Keratinocyte (primary cell): Measurements from ENCODE around the gene DMRT1. TPM values are rescaled to one million over a fixed set of nuclear protein-coding genes. Genes with fewer than 3 reads are reported as not detected.

Experiments
- DNase-seq: peaks from one replicate; pipeline ENCODE4 v3.0.0-alpha.2; 2011; ENCODE audit warnings: low read depth, missing footprints, low spot score
- FAIRE-seq: peaks from 2 replicates; lab custom pipeline; 2011; peaks lifted over from hg19 to GRCh38; lab: Jason Lieb, UNC
- H2AFZ ChIP-seq: 2 replicates; pipeline ENCODE4 v1.6.0; 2012; ENCODE audit warnings: low read length, control low read depth, inconsistent platforms; ENCODE audit not compliant: control insufficient read depth
- H3K27ac ChIP-seq: 2 replicates; pipeline ENCODE4 v1.5.1; 2011; ENCODE audit warnings: low read length; ENCODE audit not compliant: control insufficient read depth, insufficient read depth
- H3K27me3 ChIP-seq: 3 replicates; pipeline ENCODE4 v1.6.0; 2011; ENCODE audit warnings: low read length; ENCODE audit not compliant: control insufficient read depth, insufficient read depth; ENCODE audit errors: extremely low read depth
- H3K36me3 ChIP-seq, 2 experiments: 2 replicates in 1 of 2; 3 replicates in 1 of 2; pipeline ENCODE4 v1.5.1; 2011; ENCODE audit warnings: low read length in 2 of 2, mild to moderate bottlenecking in 1 of 2; ENCODE audit not compliant: control insufficient read depth in 2 of 2, insufficient read depth in 2 of 2; ENCODE audit errors: extremely low read depth in 1 of 2
- H3K4me1 ChIP-seq: 3 replicates; pipeline ENCODE4 v1.5.1; 2011; ENCODE audit warnings: low read length; ENCODE audit not compliant: control insufficient read depth, insufficient read depth; ENCODE audit errors: extremely low read depth
- H3K4me2 ChIP-seq: 3 replicates; pipeline ENCODE4 v1.6.0; 2011; ENCODE audit warnings: low read depth, low read length; ENCODE audit not compliant: control insufficient read depth, insufficient read depth; ENCODE audit errors: extremely low read depth
- H3K4me3 ChIP-seq, 3 experiments: fragments of 200-600 bp in 1 of 3; sonication (generic) in 1 of 3; 2 replicates in 2 of 3; 3 replicates in 1 of 3; pipeline ENCODE4 v1.5.1; 2011 to 2016; ENCODE audit warnings: low read length in 3 of 3, mild to moderate bottlenecking in 3 of 3, control low read depth in 2 of 3, inconsistent platforms in 1 of 3, low read depth in 1 of 3, mixed read lengths in 1 of 3, mixed run types in 1 of 3, moderate library complexity in 1 of 3; ENCODE audit not compliant: control insufficient read depth in 2 of 3, insufficient read depth in 2 of 3; ENCODE audit errors: extremely low read depth in 1 of 3
- H3K79me2 ChIP-seq: 2 replicates; pipeline ENCODE4 v1.6.0; 2012; ENCODE audit warnings: low read length; ENCODE audit not compliant: control insufficient read depth, insufficient read depth
- H3K9ac ChIP-seq: 3 replicates; pipeline ENCODE4 v1.6.0; 2011; ENCODE audit warnings: low read length; ENCODE audit not compliant: control insufficient read depth, insufficient read depth; ENCODE audit errors: extremely low read depth
- H3K9me1 ChIP-seq: 3 replicates; pipeline ENCODE4 v1.6.0; 2011; ENCODE audit warnings: low read length; ENCODE audit not compliant: control insufficient read depth, insufficient read depth; ENCODE audit errors: extremely low read depth
- H3K9me3 ChIP-seq: 2 replicates; pipeline ENCODE4 v1.5.1; 2012; ENCODE audit warnings: low read depth, low read length; ENCODE audit not compliant: control insufficient read depth
- H4K20me1 ChIP-seq: 3 replicates; pipeline ENCODE4 v1.6.0; 2011; ENCODE audit warnings: low read length; ENCODE audit not compliant: control insufficient read depth, insufficient read depth; ENCODE audit errors: extremely low read depth
- EZH2 ChIP-seq: IDR thresholded peaks from one replicate; pipeline ENCODE4 v1.6.1; 2012; ENCODE audit warnings: inconsistent platforms, mild to moderate bottlenecking, low read length, moderate library complexity
- dilution Hi-C: fragments of 300-500 bp; cut with MboI; formaldehyde crosslinking; loops from one replicate; pipeline ENCODE4 v1.7.0; 2020; ENCODE audit warnings: low sequenced_read_pairs; ENCODE audit not compliant: extremely low pct_ligation_motif_present
- polyA plus RNA-seq, 5 experiments: library from polyadenylated mRNA; depleted of rRNA in 3 of 5; stranded (reverse) in 3 of 5; stranded (forward) in 1 of 5; unstranded in 1 of 5; fragments of >200 nt; gene quantifications; 1 replicate in 1 of 5; 2 replicates in 3 of 5; 3 replicates in 1 of 5; pipeline versions ENCODE4 v1.2.1 to v1.2.3, GENCODE V29; 2011 to 2012; ENCODE audit warnings: missing spikeins in 2 of 5, low read depth in 1 of 5, low replicate concordance in 1 of 5
- TF ChIP-seq, protein P1 (sequence below), 3 experiments: IDR thresholded peaks in 1 of 3; conservative IDR thresholded peaks in 1 of 3; optimal IDR thresholded peaks in 1 of 3; 2 replicates in 2 of 3; 3 replicates in 1 of 3; pipeline versions ENCODE3 to v1.5.1; 2011; ENCODE audit warnings: low read length in 3 of 3, mild to moderate bottlenecking in 3 of 3, moderate library complexity in 2 of 3, control low read depth in 1 of 3, inconsistent platforms in 1 of 3; ENCODE audit not compliant: insufficient read depth in 2 of 3; ENCODE audit errors: extremely low read depth in 1 of 3

The DMRT1 gene
- polyA plus RNA-seq, 1 donor (not counting 4 experiments of a cell fraction or from before 2014, with no cell fraction given): not detected

- dilution Hi-C loops: no loop called here
- H3K9me1 ChIP-seq: no peaks in the 10 kb centered on the region
- H3K4me3 ChIP-seq: no peak overlapping the region
- H3K79me2 ChIP-seq: no peaks in the 10 kb centered on the region
- H3K27ac ChIP-seq: no peak overlapping the region
- no peaks in the 10 kb centered on the region for H3K36me3 ChIP-seq
- DNase-seq (no peak), FAIRE-seq (no peak)
- H4K20me1 ChIP-seq: no peaks in the 10 kb centered on the region
- no peak overlapping the region for H3K4me2 ChIP-seq
- H3K9ac ChIP-seq: no peak overlapping the region
- H3K9me3 ChIP-seq: no peaks in the 10 kb centered on the region
- H2AFZ ChIP-seq: no peak overlapping the region
- peak; percentile 35 for TF ChIP-seq EZH2
- TF ChIP-seq, protein P1, sequence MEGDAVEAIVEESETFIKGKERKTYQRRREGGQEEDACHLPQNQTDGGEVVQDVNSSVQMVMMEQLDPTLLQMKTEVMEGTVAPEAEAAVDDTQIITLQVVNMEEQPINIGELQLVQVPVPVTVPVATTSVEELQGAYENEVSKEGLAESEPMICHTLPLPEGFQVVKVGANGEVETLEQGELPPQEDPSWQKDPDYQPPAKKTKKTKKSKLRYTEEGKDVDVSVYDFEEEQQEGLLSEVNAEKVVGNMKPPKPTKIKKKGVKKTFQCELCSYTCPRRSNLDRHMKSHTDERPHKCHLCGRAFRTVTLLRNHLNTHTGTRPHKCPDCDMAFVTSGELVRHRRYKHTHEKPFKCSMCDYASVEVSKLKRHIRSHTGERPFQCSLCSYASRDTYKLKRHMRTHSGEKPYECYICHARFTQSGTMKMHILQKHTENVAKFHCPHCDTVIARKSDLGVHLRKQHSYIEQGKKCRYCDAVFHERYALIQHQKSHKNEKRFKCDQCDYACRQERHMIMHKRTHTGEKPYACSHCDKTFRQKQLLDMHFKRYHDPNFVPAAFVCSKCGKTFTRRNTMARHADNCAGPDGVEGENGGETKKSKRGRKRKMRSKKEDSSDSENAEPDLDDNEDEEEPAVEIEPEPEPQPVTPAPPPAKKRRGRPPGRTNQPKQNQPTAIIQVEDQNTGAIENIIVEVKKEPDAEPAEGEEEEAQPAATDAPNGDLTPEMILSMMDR (optimal IDR thresholded peaks at IDR 0.05 in 1 of 3, IDR thresholded peaks at IDR 0.05 in 1 of 3, conservative IDR thresholded peaks at IDR 0.05 in 1 of 3; ENCODE audit: extremely low read depth in 1 of 3, insufficient read depth in 2 of 3, low read length in 3 of 3): no peak
- H3K4me1 ChIP-seq: no peaks in the 10 kb centered on the region
- peaks cover 28% of the 10 kb centered on the region for H3K27me3 ChIP-seq
Observed at GRCh38 chr9:840343-840742, 1.2 kb upstream of the DMRT1 start.

- no peaks in the 10 kb centered on the region for H3K9me3 ChIP-seq
- H3K4me3 ChIP-seq: no peak overlapping the region
- H3K9ac ChIP-seq: no peak overlapping the region
- H3K9me1 ChIP-seq: no peaks in the 10 kb centered on the region
- TF ChIP-seq, protein P1 (optimal IDR thresholded peaks at IDR 0.05 in 1 of 3, IDR thresholded peaks at IDR 0.05 in 1 of 3, conservative IDR thresholded peaks at IDR 0.05 in 1 of 3; ENCODE audit: extremely low read depth in 1 of 3, insufficient read depth in 2 of 3, low read length in 3 of 3): no peak
- TF ChIP-seq EZH2: peak; percentile 76
- dilution Hi-C loops: no loop called here
- no peak overlapping the region for H2AFZ ChIP-seq
- peak overlapping the region; percentile 3 for H3K4me2 ChIP-seq
- H3K36me3 ChIP-seq: no peaks in the 10 kb centered on the region
- FAIRE-seq (no peak), DNase-seq (no peak)
- no peak overlapping the region for H3K27ac ChIP-seq
- peaks cover 28% of the 10 kb centered on the region for H3K27me3 ChIP-seq
- H4K20me1 ChIP-seq: no peaks in the 10 kb centered on the region
- H3K4me1 ChIP-seq: no peaks in the 10 kb centered on the region
- H3K79me2 ChIP-seq: no peaks in the 10 kb centered on the region
Observed at GRCh38 chr9:842635-843426, 1.3 kb downstream of the DMRT1 start.
